Tibial nerve (tissue), 3 donors: ENCODE measurements around the gene AGAP3.

ENCODE experiments used
- CTCF ChIP-seq, 5 experiments: fragments of 200-600 bp in 3 of 5; fragments of 450-650 bp in 2 of 5; sonication (generic) in 3 of 5; IDR thresholded peaks; one replicate each; pipeline ENCODE4 v1.5.1; 2016 to 2019; ENCODE audit warnings: antibody characterized with exemption in 5 of 5, mild to moderate bottlenecking in 3 of 5, moderate library complexity in 2 of 5
- POLR2A ChIP-seq, 2 donors: fragments of 450-650 bp; IDR thresholded peaks; one replicate each; pipeline ENCODE4 v1.6.1; 2017; ENCODE audit warnings: antibody characterized with exemption in 2 of 2, mild to moderate bottlenecking in 2 of 2, moderate library complexity in 2 of 2

DNA sequence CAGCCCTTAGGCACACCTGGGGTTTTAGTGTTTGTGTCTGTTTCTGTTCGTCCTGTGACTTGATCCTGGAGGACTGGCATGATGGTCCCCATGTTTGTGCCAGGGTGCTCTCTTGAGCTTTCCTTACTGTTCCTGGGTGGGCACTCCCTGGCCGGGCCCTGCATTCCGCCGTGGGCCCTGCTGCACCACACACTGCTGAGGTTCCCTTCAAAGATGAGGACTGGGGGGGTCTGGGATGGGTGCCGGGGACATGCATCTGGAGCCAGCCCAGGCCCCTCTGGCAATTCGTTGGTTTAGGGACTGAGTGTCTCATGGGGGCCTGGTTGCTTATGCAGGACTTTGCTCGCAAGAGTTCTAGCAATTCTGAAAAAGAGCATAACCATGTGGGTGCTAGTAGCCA is 4.7 kb downstream of the AGAP3 start:
- TF ChIP-seq CTCF (IDR thresholded peaks at IDR 0.05) = no peak
- no peak for TF ChIP-seq POLR2A (IDR thresholded peaks at IDR 0.05)
